CD14-positive monocyte (primary cell): ENCODE data around the gene NBAS. TPM values are rescaled to one million over a fixed set of nuclear protein-coding genes. Genes with fewer than 3 reads are reported as not detected.

Source experiments
- DNase-seq, 3 donors: peaks; one replicate each; pipeline ENCODE4 v3.0.0-alpha.2; 2011 to 2022
- H2AFZ ChIP-seq: 2 replicates; pipeline ENCODE4 v1.6.0; 2012; ENCODE audit warnings: mild to moderate bottlenecking, low read depth, low read length, inconsistent platforms; ENCODE audit not compliant: insufficient read depth, poor library complexity, severe bottlenecking
- H3K27ac ChIP-seq, 2 donors: 1 replicate in 1 of 2; 2 replicates in 1 of 2; pipeline ENCODE4 v1.5.1; 2012 to 2013; ENCODE audit warnings: low read length in 2 of 2, control low read depth in 1 of 2, inconsistent platforms in 1 of 2, low read depth in 1 of 2, mild to moderate bottlenecking in 1 of 2
- H3K27me3 ChIP-seq, 2 donors: one replicate each; pipeline versions ENCODE4 v1.6.0 to v1.6.1; 2011 to 2013; ENCODE audit warnings: low read length in 2 of 2; ENCODE audit not compliant: control insufficient read depth in 2 of 2, insufficient read depth in 2 of 2
- H3K36me3 ChIP-seq, 2 donors: replicated peaks in 1 of 2; 1 replicate in 1 of 2; 2 replicates in 1 of 2; pipeline versions ENCODE4 v1.5.1 to v1.6.1; 2012 to 2013; ENCODE audit warnings: low read length in 2 of 2, control low read depth in 1 of 2, inconsistent platforms in 1 of 2, mild to moderate bottlenecking in 1 of 2; ENCODE audit not compliant: insufficient read depth in 2 of 2, control insufficient read depth in 1 of 2
- H3K4me1 ChIP-seq, 2 donors: 1 replicate in 1 of 2; 2 replicates in 1 of 2; pipeline versions ENCODE4 v1.5.1 to v1.6.1; 2012 to 2013; ENCODE audit warnings: low read length in 2 of 2, control low read depth in 1 of 2, inconsistent platforms in 1 of 2, mild to moderate bottlenecking in 1 of 2, moderate library complexity in 1 of 2; ENCODE audit not compliant: insufficient read depth in 2 of 2, control insufficient read depth in 1 of 2
- H3K4me2 ChIP-seq: replicated peaks from 2 replicates; pipeline ENCODE3; 2012; ENCODE audit warnings: low read length, moderate library complexity, mild to moderate bottlenecking; ENCODE audit not compliant: poor library complexity, severe bottlenecking; ENCODE audit errors: extremely low read depth
- H3K4me3 ChIP-seq, 3 experiments: fragments of 200-600 bp in 1 of 3; sonication (generic) in 1 of 3; replicated peaks in 1 of 3; 1 replicate in 2 of 3; 2 replicates in 1 of 3; pipeline ENCODE4 v1.5.1; 2011 to 2013; ENCODE audit warnings: low read length in 3 of 3, mild to moderate bottlenecking in 3 of 3, control low read depth in 2 of 3, low read depth in 2 of 3, inconsistent platforms in 1 of 3, moderate library complexity in 1 of 3
- H3K79me2 ChIP-seq: 2 replicates; pipeline ENCODE4 v1.6.0; 2012; ENCODE audit warnings: mild to moderate bottlenecking, control low read depth, inconsistent platforms, low read length, moderate library complexity; ENCODE audit not compliant: insufficient read depth
- H3K9ac ChIP-seq: 2 replicates; pipeline ENCODE4 v1.6.0; 2017; ENCODE audit warnings: low read length, mild to moderate bottlenecking; ENCODE audit not compliant: insufficient read depth, poor library complexity, severe bottlenecking
- H3K9me3 ChIP-seq, 2 donors: replicated peaks in 1 of 2; 1 replicate in 1 of 2; 2 replicates in 1 of 2; pipeline versions ENCODE4 v1.5.1 to v1.6.1; 2012 to 2013; ENCODE audit warnings: low read length in 2 of 2, control low read depth in 1 of 2; ENCODE audit not compliant: control insufficient read depth in 1 of 2, insufficient read depth in 1 of 2
- H4K20me1 ChIP-seq: 2 replicates; pipeline ENCODE4 v1.6.0; 2012; ENCODE audit warnings: mild to moderate bottlenecking, low read length, control low read depth, moderate library complexity; ENCODE audit not compliant: insufficient read depth
- H3K27ac Mint-ChIP-seq, 7 donors: one replicate each; pipeline ENCODE4 v1.8.0; 2020; ENCODE audit warnings: mild to moderate bottlenecking in 7 of 7, mixed read lengths in 7 of 7, moderate library complexity in 6 of 7, inconsistent platforms in 2 of 7
- H3K27me3 Mint-ChIP-seq, 3 donors: one replicate each; pipeline ENCODE4 v1.8.0; 2021 to 2022; ENCODE audit warnings: low read depth in 3 of 3, mild to moderate bottlenecking in 3 of 3, mixed read lengths in 3 of 3, moderate library complexity in 3 of 3, inconsistent platforms in 1 of 3
- H3K36me3 Mint-ChIP-seq, 2 donors: one replicate each; pipeline ENCODE4 v1.8.0; 2020; ENCODE audit warnings: mixed read lengths in 2 of 2, inconsistent platforms in 1 of 2, mild to moderate bottlenecking in 1 of 2
- H3K4me1 Mint-ChIP-seq: one replicate; pipeline ENCODE4 v1.8.0; 2020; ENCODE audit warnings: mild to moderate bottlenecking, mixed read lengths
- H3K4me3 Mint-ChIP-seq, 2 donors: one replicate each; pipeline ENCODE4 v1.8.0; 2020; ENCODE audit warnings: mild to moderate bottlenecking in 2 of 2, mixed read lengths in 2 of 2, moderate library complexity in 1 of 2
- H3K9me3 Mint-ChIP-seq, 7 donors: one replicate each; pipeline ENCODE4 v1.8.0; 2020 to 2022; ENCODE audit warnings: mixed read lengths in 7 of 7, mild to moderate bottlenecking in 6 of 7, moderate library complexity in 6 of 7, inconsistent platforms in 2 of 7
- CTCF ChIP-seq: fragments of 200-600 bp; IDR thresholded peaks from one replicate; pipeline ENCODE4 v1.8.0; 2022; ENCODE audit warnings: antibody characterized with exemption, mild to moderate bottlenecking
- WGBS: methylation state at CpG from one replicate; pipeline ENCODE4 v1.1.5; 2013; ENCODE audit warnings: missing lambda C conversion rate; ENCODE audit not compliant: insufficient coverage; 5-methylcytosine and 5-hydroxymethylcytosine counted together
- intact Hi-C, 2 donors: fragments of 100-400 bp; cut with micrococcal nuclease; formaldehyde crosslinking; loops; one replicate each; pipeline versions ENCODE4 v1.15.0 to v1.15.1; 2023
- polyA plus RNA-seq, 3 donors: library from polyadenylated mRNA; depleted of rRNA in 1 of 3; unstranded in 2 of 3; stranded (reverse) in 1 of 3; fragments of 300-500 nt in 2 of 3; fragments of >200 nt in 1 of 3; fragmentation: Illumina TruSeq in 2 of 3; gene quantifications; 1 replicate in 2 of 3; 2 replicates in 1 of 3; pipeline ENCODE4 v1.2.3, GENCODE V29; 2012 to 2021

The NBAS gene
- polyA plus RNA-seq, 3 donors, result 8.9 to 10.9 (median 8.9) TPM

GRCh38 chr2:15159206-15159605 is 401.9 kb downstream of the NBAS start:
- Mint-ChIP-seq H3K4me3 (no peak overlapping the region), H3K27me3 (no peaks in the 10 kb centered on the region), H3K4me1 (no peaks in the 10 kb centered on the region), H3K9me3 (peaks cover 0 to 3% (median 0%) of the 10 kb centered on the region in 7 donors), H3K27ac (peak overlapping the region in 1 of 7 donors; percentile 5), H3K36me3 (no peaks in the 10 kb centered on the region)
- no peak for TF ChIP-seq CTCF
- H3K9me3 ChIP-seq, result no peaks in the 10 kb centered on the region
- intact Hi-C loops, result no loop called here
- H3K4me3 ChIP-seq, result no peak overlapping the region
- no peaks in the 10 kb centered on the region for H3K79me2 ChIP-seq
- no peak overlapping the region for H3K27ac ChIP-seq
- H2AFZ ChIP-seq, result no peak overlapping the region
- no peak overlapping the region for H3K4me2 ChIP-seq
- H4K20me1 ChIP-seq, result no peaks in the 10 kb centered on the region
- H3K36me3 ChIP-seq, result no peaks in the 10 kb centered on the region
- 100% methylated on average over 2 of the region's 5 CpGs for WGBS
- no peaks in the 10 kb centered on the region for H3K4me1 ChIP-seq
- H3K27me3 ChIP-seq, result no peaks in the 10 kb centered on the region
- no peak for DNase-seq
- H3K9ac ChIP-seq, result no peak overlapping the region

- H3K4me1 Mint-ChIP-seq, result no peaks in the 10 kb centered on the region
- WGBS, result 100% methylated on average over 3 of the region's 5 CpGs
- H3K27me3 ChIP-seq, result no peaks in the 10 kb centered on the region
- no peaks in the 10 kb centered on the region for H3K36me3 Mint-ChIP-seq
- intact Hi-C loops, result no loop called here
- H3K9me3 Mint-ChIP-seq, result peaks cover 0 to 3% (median 0%) of the 10 kb centered on the region in 7 donors
- H3K27me3 Mint-ChIP-seq, result no peaks in the 10 kb centered on the region
- H3K36me3 ChIP-seq, result no peaks in the 10 kb centered on the region
- H3K79me2 ChIP-seq, result no peaks in the 10 kb centered on the region
- H2AFZ ChIP-seq, result no peak overlapping the region
- H3K27ac Mint-ChIP-seq, result no peak overlapping the region
- no peaks in the 10 kb centered on the region for H4K20me1 ChIP-seq
- no peak overlapping the region for H3K4me3 ChIP-seq
- no peak overlapping the region for H3K9ac ChIP-seq
- DNase-seq, result no peak
- H3K4me3 Mint-ChIP-seq, result no peak overlapping the region
- H3K4me2 ChIP-seq, result no peak overlapping the region
- no peaks in the 10 kb centered on the region for H3K4me1 ChIP-seq
- TF ChIP-seq CTCF, result no peak
- H3K27ac ChIP-seq, result no peak overlapping the region
- no peaks in the 10 kb centered on the region for H3K9me3 ChIP-seq
Measured at GRCh38 chr2:15158532-15158931, 402.6 kb downstream of the NBAS start.
